CD4-positive, alpha-beta T cell (primary cell): ENCODE data around the gene C1orf167. TPM values are rescaled to one million over a fixed set of nuclear protein-coding genes. Genes with fewer than 3 reads are reported as not detected.

Experiments used
- ATAC-seq: fragments of 200-7000 bp; cut with Tn5 transposase; one replicate; pipeline ENCODE4 v1.10.0; 2022; ENCODE audit warnings: mild to moderate bottlenecking; ENCODE audit not compliant: poor library complexity
- CTCF ChIA-PET: fragments of 350-600 bp; sonication (Branson Sonifier 250); formaldehyde crosslinking; loops from one replicate; lab custom pipeline; 2021; ENCODE audit warnings: antibody characterized with exemption, inconsistent platforms; lab: Charles Lee
- POLR2A ChIA-PET: fragments of 350-600 bp; sonication (Branson Sonifier 250); formaldehyde crosslinking; loops from one replicate; lab custom pipeline; 2021; ENCODE audit warnings: antibody characterized with exemption, inconsistent platforms; lab: Charles Lee
- DNase-seq, 14 experiments: peaks; one replicate each; pipeline ENCODE4 v3.0.0-alpha.2; 2013 to 2020; ENCODE audit warnings: mixed read lengths in 2 of 14
- H3K27ac ChIP-seq, 2 donors: one replicate each; pipeline versions ENCODE4 v1.5.1 to v1.7.0; 2013; ENCODE audit warnings: low read length in 2 of 2, low read depth in 1 of 2, mild to moderate bottlenecking in 1 of 2
- H3K27me3 ChIP-seq, 2 experiments: 1 replicate in 1 of 2; 2 replicates in 1 of 2; pipeline versions ENCODE4 v1.6.1 to v1.7.0; 2013; ENCODE audit warnings: low read length in 2 of 2, control low read depth in 1 of 2, mild to moderate bottlenecking in 1 of 2, moderate library complexity in 1 of 2; ENCODE audit not compliant: insufficient read depth in 2 of 2, control insufficient read depth in 1 of 2
- H3K36me3 ChIP-seq: one replicate; pipeline ENCODE4 v1.6.1; 2013; ENCODE audit warnings: low read length, control low read depth; ENCODE audit not compliant: insufficient read depth
- H3K4me1 ChIP-seq: one replicate; pipeline ENCODE4 v1.6.1; 2013; ENCODE audit warnings: low read length, control low read depth; ENCODE audit not compliant: insufficient read depth
- H3K4me3 ChIP-seq: one replicate; pipeline ENCODE4 v1.5.1; 2013; ENCODE audit warnings: mild to moderate bottlenecking, low read length, moderate library complexity
- H3K9me3 ChIP-seq, 2 experiments: 1 replicate in 1 of 2; 2 replicates in 1 of 2; pipeline versions ENCODE4 v1.6.1 to v1.7.0; 2013; ENCODE audit warnings: low read length in 2 of 2, mild to moderate bottlenecking in 2 of 2, control low read depth in 1 of 2, moderate library complexity in 1 of 2; ENCODE audit not compliant: control insufficient read depth in 1 of 2, insufficient read depth in 1 of 2
- H3K27ac Mint-ChIP-seq: one replicate; pipeline ENCODE4 v1.8.0; 2020; ENCODE audit warnings: mixed read lengths
- H3K27me3 Mint-ChIP-seq: one replicate; pipeline ENCODE4 v1.8.0; 2021; ENCODE audit warnings: mixed read lengths
- H3K36me3 Mint-ChIP-seq: one replicate; pipeline ENCODE4 v1.8.0; 2021; ENCODE audit warnings: low read depth, mixed read lengths
- H3K4me1 Mint-ChIP-seq: one replicate; pipeline ENCODE4 v1.8.0; 2021; ENCODE audit warnings: low read depth, mixed read lengths
- H3K4me3 Mint-ChIP-seq: one replicate; pipeline ENCODE4 v1.8.0; 2020; ENCODE audit warnings: mild to moderate bottlenecking, mixed read lengths
- H3K9me3 Mint-ChIP-seq: one replicate; pipeline ENCODE4 v1.8.0; 2020; ENCODE audit warnings: mixed read lengths
- intact Hi-C, 2 experiments: fragments of 100-400 bp; cut with DNase I in 1 of 2; cut with micrococcal nuclease in 1 of 2; formaldehyde crosslinking; loops; one replicate each; pipeline versions ENCODE4 v1.15.1 to v1.9.0; 2023 to 2025; cut with DNase I, micrococcal nuclease
- total RNA-seq, 174 experiments: library from RNA in 2 of 174; stranded (reverse) in 2 of 174; gene quantifications; one replicate each; pipeline ENCODE4 v1.2.3 and lab custom pipeline; 2021 to 2026
- TF ChIP-seq, protein P1 (sequence below): fragments of 200-600 bp; IDR thresholded peaks from one replicate; pipeline ENCODE4 v1.8.0; 2022; ENCODE audit warnings: antibody characterized with exemption, mild to moderate bottlenecking

C1orf167 gene
- total RNA-seq, 2 experiments from 2014 or later = not detected

GRCh38 chr1:11770011-11770410 is 8.0 kb downstream of the C1orf167 start:
- no peak for DNase-seq
- intact Hi-C loops = no loop called here
- no peak overlapping the region for H3K27ac Mint-ChIP-seq

DNA sequence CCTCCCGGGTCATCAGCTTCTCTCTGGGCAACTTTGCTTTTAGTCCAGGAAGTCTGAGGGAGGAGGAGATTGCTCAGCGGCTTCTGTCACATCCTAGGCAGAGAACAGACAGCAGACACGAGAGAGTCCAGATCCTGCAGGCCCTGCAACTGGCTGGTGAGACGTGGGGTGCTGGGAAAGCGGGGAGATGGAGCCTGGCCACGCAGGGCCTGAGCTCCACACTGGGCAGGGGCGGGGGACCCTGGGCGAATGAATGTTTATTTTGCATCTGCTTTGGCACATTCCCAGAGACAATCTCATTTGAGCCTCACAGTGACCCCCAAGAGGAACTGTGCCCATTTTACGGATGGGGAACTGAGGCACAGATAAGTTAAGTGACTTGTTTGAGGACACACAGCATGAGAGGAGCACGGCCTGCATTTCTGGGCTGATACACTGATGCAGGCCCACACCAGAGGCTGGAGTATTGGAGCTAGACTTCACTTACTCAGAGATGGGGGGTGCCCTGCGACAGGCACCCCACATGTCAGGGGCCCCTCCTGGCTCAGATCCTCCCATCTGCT is 9.6 kb downstream of the C1orf167 start:
- H3K27ac ChIP-seq = no peak overlapping the region
- no peaks in the 10 kb centered on the region for H3K4me1 ChIP-seq
- Mint-ChIP-seq H3K9me3 (no peaks in the 10 kb centered on the region), H3K27me3 (no peaks in the 10 kb centered on the region), H3K4me1 (no peaks in the 10 kb centered on the region), H3K27ac (no peak overlapping the region), H3K4me3 (no peak overlapping the region), H3K36me3 (no peaks in the 10 kb centered on the region)
- CTCF ChIA-PET = no interaction called here
- H3K27me3 ChIP-seq = no peaks in the 10 kb centered on the region
- ATAC-seq (no peak), DNase-seq (no peak)
- intact Hi-C loops = no loop called here
- POLR2A ChIA-PET = no interaction called here
- no peak overlapping the region for H3K4me3 ChIP-seq
- H3K9me3 ChIP-seq = no peaks in the 10 kb centered on the region
- no peaks in the 10 kb centered on the region for H3K36me3 ChIP-seq
- TF ChIP-seq, protein P1, sequence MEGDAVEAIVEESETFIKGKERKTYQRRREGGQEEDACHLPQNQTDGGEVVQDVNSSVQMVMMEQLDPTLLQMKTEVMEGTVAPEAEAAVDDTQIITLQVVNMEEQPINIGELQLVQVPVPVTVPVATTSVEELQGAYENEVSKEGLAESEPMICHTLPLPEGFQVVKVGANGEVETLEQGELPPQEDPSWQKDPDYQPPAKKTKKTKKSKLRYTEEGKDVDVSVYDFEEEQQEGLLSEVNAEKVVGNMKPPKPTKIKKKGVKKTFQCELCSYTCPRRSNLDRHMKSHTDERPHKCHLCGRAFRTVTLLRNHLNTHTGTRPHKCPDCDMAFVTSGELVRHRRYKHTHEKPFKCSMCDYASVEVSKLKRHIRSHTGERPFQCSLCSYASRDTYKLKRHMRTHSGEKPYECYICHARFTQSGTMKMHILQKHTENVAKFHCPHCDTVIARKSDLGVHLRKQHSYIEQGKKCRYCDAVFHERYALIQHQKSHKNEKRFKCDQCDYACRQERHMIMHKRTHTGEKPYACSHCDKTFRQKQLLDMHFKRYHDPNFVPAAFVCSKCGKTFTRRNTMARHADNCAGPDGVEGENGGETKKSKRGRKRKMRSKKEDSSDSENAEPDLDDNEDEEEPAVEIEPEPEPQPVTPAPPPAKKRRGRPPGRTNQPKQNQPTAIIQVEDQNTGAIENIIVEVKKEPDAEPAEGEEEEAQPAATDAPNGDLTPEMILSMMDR = no peak

More at GRCh38 chr1:11770011-11770410, 8.0 kb downstream of the C1orf167 start:
- ATAC-seq = no peak
- POLR2A ChIA-PET = no interaction called here
- H3K9me3 Mint-ChIP-seq = no peaks in the 10 kb centered on the region
- H3K9me3 ChIP-seq = no peaks in the 10 kb centered on the region
- H3K27me3 ChIP-seq = no peaks in the 10 kb centered on the region
- no peaks in the 10 kb centered on the region for H3K27me3 Mint-ChIP-seq
- no peak overlapping the region for H3K4me3 ChIP-seq
- H3K4me1 Mint-ChIP-seq = no peaks in the 10 kb centered on the region
- no peaks in the 10 kb centered on the region for H3K36me3 ChIP-seq
- no peaks in the 10 kb centered on the region for H3K4me1 ChIP-seq
- no peak overlapping the region for H3K27ac ChIP-seq
- TF ChIP-seq, protein P1 = no peak
- no peaks in the 10 kb centered on the region for H3K36me3 Mint-ChIP-seq
- CTCF ChIA-PET = no interaction called here
- no peak overlapping the region for H3K4me3 Mint-ChIP-seq

- H3K36me3 Mint-ChIP-seq = no peaks in the 10 kb centered on the region
- TF ChIP-seq, protein P1 = no peak
- H3K36me3 ChIP-seq = no peaks in the 10 kb centered on the region
- POLR2A ChIA-PET = no interaction called here
- H3K4me3 ChIP-seq = no peak overlapping the region
- intact Hi-C loops = no loop called here
- no peak for DNase-seq
- no peaks in the 10 kb centered on the region for H3K9me3 ChIP-seq
- no peak overlapping the region for H3K4me3 Mint-ChIP-seq
- H3K4me1 ChIP-seq = no peaks in the 10 kb centered on the region
- H3K27me3 Mint-ChIP-seq = no peaks in the 10 kb centered on the region
- no peak for ATAC-seq
- H3K27ac ChIP-seq = no peak overlapping the region
- H3K4me1 Mint-ChIP-seq = no peaks in the 10 kb centered on the region
- CTCF ChIA-PET = no interaction called here
- no peaks in the 10 kb centered on the region for H3K9me3 Mint-ChIP-seq
- H3K27me3 ChIP-seq = no peaks in the 10 kb centered on the region
- H3K27ac Mint-ChIP-seq = no peak overlapping the region
Measured at GRCh38 chr1:11772458-11772857, 10.5 kb downstream of the C1orf167 start.
